Measurements from ENCODE around the gene CFAP126.
"Not testable (repeated sequence)": the region's sequence is repeated elsewhere in the genome, so short reads cannot be mapped to it uniquely, and the experiment has no call there.

The CFAP126 gene

DNA sequence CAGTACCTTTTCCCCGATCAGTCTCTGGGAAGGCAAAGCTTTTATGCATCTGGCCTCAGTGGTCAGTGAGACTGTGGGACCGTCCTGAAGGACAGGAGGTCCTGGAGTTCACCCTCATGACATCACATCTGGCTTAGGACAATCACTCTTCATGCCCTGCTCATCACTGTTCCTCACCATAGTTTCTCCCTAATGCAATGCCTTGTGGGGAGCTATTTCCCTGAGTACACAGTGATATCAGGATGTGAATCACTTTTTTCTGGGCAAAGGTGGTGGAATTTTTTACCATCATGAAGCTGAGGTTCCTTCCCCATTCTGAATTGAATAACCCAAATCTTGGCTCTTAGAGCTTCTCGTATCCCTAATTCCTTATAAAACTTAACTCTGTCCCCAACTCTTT, 34.8 kb upstream of the CFAP126 start:
- DNase-seq (ENCODE audit: low read depth): no peak
- TF ChIP-seq CTCF (IDR thresholded peaks at IDR 0.05; ENCODE audit: control insufficient read depth, extremely low read depth, insufficient read depth): no peak
- H3K4me3 ChIP-seq (ENCODE audit: low read depth, low read length): no peak overlapping the region

- H3K4me3 ChIP-seq (ENCODE audit: low read depth, low read length): peak overlapping the region; percentile 64
- TF ChIP-seq CTCF (IDR thresholded peaks at IDR 0.05; ENCODE audit: control insufficient read depth, extremely low read depth, insufficient read depth): 0 out of 2 replicates have a peak, but pooled peaks have one; percentile 5
- peak; percentile 62 for DNase-seq (ENCODE audit: low read depth)
These were observed 31.8 kb upstream of the CFAP126 start for GRCh38 chr1:161399257-161399998.

DNA sequence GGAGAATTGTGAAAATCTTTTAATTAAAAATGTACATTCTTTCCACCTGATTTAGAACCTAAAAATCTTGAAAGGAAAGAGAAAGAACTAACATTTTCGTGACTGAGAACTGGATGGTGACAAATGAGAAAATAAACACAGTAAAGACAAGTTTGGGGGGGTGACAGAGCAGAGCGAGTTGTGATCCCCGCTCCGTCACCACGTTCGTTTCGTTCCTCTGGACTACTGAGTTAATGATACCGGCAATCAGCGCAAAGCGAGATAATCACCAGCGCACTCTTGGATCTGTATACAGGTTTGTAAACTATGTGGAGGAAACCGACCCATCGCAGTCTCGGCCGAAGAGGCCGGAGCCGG, 31.2 kb upstream of the CFAP126 start:
- DNase-seq (ENCODE audit: low read depth): no peak
- peak overlapping the region; percentile 64 for H3K4me3 ChIP-seq (ENCODE audit: low read depth, low read length)
- TF ChIP-seq CTCF (IDR thresholded peaks at IDR 0.05; ENCODE audit: control insufficient read depth, extremely low read depth, insufficient read depth): no peak

DNA sequence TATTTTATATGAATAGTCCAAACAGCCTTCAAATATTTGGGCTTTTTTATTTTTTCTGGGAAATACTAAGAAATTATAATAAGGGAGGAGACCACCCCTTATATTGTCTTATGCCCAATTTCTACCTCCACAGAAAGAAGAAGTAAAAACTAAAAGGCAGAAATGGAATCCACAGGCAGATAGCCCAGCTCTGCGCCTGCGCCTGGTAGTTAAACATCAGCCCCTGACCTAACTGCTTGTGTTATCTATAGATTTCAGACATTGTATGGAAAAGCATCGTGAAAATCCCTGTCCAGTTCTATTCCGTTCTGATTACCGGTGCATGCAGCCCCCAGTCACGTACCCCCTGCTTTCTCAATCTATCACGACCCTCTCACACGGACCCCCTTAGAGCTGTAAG, 29.4 kb upstream of the CFAP126 start:
- not testable (repeated sequence) for DNase-seq (ENCODE audit: low read depth); H3K4me3 ChIP-seq (ENCODE audit: low read depth, low read length)

GRCh38 chr1:161393151-161393550, 25.5 kb upstream of the CFAP126 start:
- no peak for TF ChIP-seq CTCF (IDR thresholded peaks at IDR 0.05; ENCODE audit: control insufficient read depth, extremely low read depth, insufficient read depth)
- H3K4me3 ChIP-seq (ENCODE audit: low read depth, low read length): no peak overlapping the region
- DNase-seq (ENCODE audit: low read depth): no peak

GRCh38 chr1:161391611-161392010, 23.9 kb upstream of the CFAP126 start:
- no peak for DNase-seq (ENCODE audit: low read depth)
- H3K4me3 ChIP-seq (ENCODE audit: low read depth, low read length): no peak overlapping the region
- TF ChIP-seq CTCF (IDR thresholded peaks at IDR 0.05; ENCODE audit: control insufficient read depth, extremely low read depth, insufficient read depth): no peak

DNA sequence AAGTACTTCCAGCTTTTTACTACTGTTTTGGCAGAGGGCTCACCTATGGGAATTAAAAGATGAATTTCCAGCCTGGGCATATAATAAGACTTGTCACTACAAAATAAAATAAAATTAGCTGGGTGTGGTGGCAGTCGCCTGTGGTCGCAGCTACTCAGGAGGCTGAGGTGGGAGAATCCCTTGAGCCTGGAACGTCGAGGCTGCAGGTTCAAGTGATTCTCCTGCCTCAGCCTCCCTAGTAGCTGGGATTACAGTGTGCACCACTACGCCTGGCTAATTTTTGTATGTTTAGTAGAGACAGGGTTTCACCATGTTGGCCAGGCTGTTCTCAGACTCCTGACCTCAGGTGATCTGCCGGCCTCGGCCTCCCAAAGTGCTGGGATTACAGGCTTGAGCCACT, 23.5 kb upstream of the CFAP126 start:
- not testable (repeated sequence) for H3K4me3 ChIP-seq (ENCODE audit: low read depth, low read length); DNase-seq (ENCODE audit: low read depth)

DNA sequence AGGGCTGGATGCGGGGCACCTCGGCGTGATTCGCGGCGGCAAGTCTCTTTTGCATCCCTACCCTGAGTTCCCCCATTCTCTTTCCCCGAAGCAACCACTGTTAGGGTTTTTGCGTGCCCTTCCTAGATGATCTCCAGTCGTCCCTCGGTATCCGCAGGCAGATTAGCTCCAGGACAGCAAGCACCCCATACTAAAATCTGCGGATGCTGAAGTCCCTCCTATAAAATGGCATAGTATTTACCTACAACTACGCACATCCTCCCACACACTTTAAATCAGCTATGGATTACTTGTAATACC, 22.8 kb upstream of the CFAP126 start:
- TF ChIP-seq CTCF (IDR thresholded peaks at IDR 0.05; ENCODE audit: control insufficient read depth, extremely low read depth, insufficient read depth): no peak
- peak overlapping the region; percentile 72 for H3K4me3 ChIP-seq (ENCODE audit: low read depth, low read length)
- no peak for DNase-seq (ENCODE audit: low read depth)
